Measurements from ENCODE around the gene SMAD2. TPM values are rescaled to one million over a fixed set of nuclear protein-coding genes. Genes with fewer than 3 reads are reported as not detected.

Gene SMAD2
- total RNA-seq, 1 experiment from 2014 or later = 121 TPM

GRCh38 chr18:47817017-47817794, 113.3 kb downstream of the SMAD2 start:
- no peak overlapping the region for H2BK5ac ChIP-seq (ENCODE audit: insufficient read length, low read length)
- no peak overlapping the region for H4K8ac ChIP-seq (replicated peaks; ENCODE audit: insufficient read length, low read depth, low read length)
- no peak overlapping the region for H3K9ac ChIP-seq (ENCODE audit: extremely low read depth, insufficient read length, low read length)
- Mint-ChIP-seq H3K4me1 (peaks cover 34 to 38% of the 10 kb centered on the region in 2 experiments), H3K27ac (peak overlapping the region; percentile 50 to 98 (median 95)), H3K9me3 (0 out of 5 replicates have a peak, but pooled peaks cover 0 to 1% of the 10 kb centered on the region in 2 experiments), H3K36me3 (ENCODE audit: insufficient read depth in 1 of 3, low read depth in 3 of 3) (peaks cover 4 to 12% (median 6%) of the 10 kb centered on the region in 3 experiments; a peak in 4 of 7 replicates), H3K4me3 (peak overlapping the region in 1 of 2 experiments; percentile 52; a peak in 2 of 5 replicates), H3K27me3 (ENCODE audit: low read depth) (no peaks in the 10 kb centered on the region)
- H2BK120ac ChIP-seq (ENCODE audit: low read depth, low read length, poor library complexity, severe bottlenecking) = no peak overlapping the region
- no peak overlapping the region for H3K18ac ChIP-seq (ENCODE audit: insufficient read length, low read depth, low read length)
- H3K79me1 ChIP-seq (ENCODE audit: insufficient read depth, low read depth, low read length, poor library complexity, severe bottlenecking) = no peaks in the 10 kb centered on the region
- no peak overlapping the region for H2AK5ac ChIP-seq (ENCODE audit: insufficient read length, low read length)
- no peaks in the 10 kb centered on the region for H4K20me1 ChIP-seq (ENCODE audit: control insufficient read depth, insufficient read depth, insufficient read length)
- H2BK15ac ChIP-seq (ENCODE audit: low read depth, low read length) = no peak overlapping the region
- no peak overlapping the region for H3K23ac ChIP-seq (ENCODE audit: insufficient read length, low read depth, low read length)
- no peak overlapping the region for H3T11ph ChIP-seq (ENCODE audit: low read length)
- H3K4me2 ChIP-seq (ENCODE audit: insufficient read depth, insufficient read length, low read length) = peak overlapping the region; percentile 26
- WGBS (ENCODE audit: extremely low coverage, insufficient read length, low lambda C conversion rate) = no CpG with 5 or more reads among the region's 9 CpGs
- H2BK20ac ChIP-seq (ENCODE audit: low read depth, low read length, poor library complexity, severe bottlenecking) = no peak overlapping the region
- no peak overlapping the region for H4K5ac ChIP-seq (ENCODE audit: insufficient read length, low read depth, low read length)
- no peak overlapping the region; the same call in 1 of the 2 replicates for H3K4ac ChIP-seq (ENCODE audit: low read depth, low read length)
- H3K14ac ChIP-seq (ENCODE audit: insufficient read depth, low read length) = no peak overlapping the region
- no peak overlapping the region for H2AFZ ChIP-seq (ENCODE audit: low read length)
- no peak for DNase-seq
- H3K27me3 ChIP-seq (ENCODE audit: insufficient read depth, low read length) = no peaks in the 10 kb centered on the region
- no peaks in the 10 kb centered on the region for H3K23me2 ChIP-seq (ENCODE audit: insufficient read length, low read depth, low read length, poor library complexity, severe bottlenecking)
- peaks cover 12% of the 10 kb centered on the region for H3K4me1 ChIP-seq (ENCODE audit: insufficient read depth, low read length)
- no peak for TF ChIP-seq CTCF (conservative IDR thresholded peaks at IDR 0.05)
- no peak overlapping the region for H4K91ac ChIP-seq (ENCODE audit: insufficient read length, low read depth, low read length)
- H2BK12ac ChIP-seq (ENCODE audit: insufficient read length, low read depth, low read length) = no peak overlapping the region
- H3K56ac ChIP-seq (ENCODE audit: insufficient read length, low read depth, low read length) = no peak overlapping the region
- H3K9me3 ChIP-seq (ENCODE audit: control insufficient read depth, low read depth, low read length) = no peaks in the 10 kb centered on the region
- H3K79me2 ChIP-seq (ENCODE audit: insufficient read depth, low read length) = no peaks in the 10 kb centered on the region
- H3K27ac ChIP-seq (ENCODE audit: insufficient read length, low read depth, low read length) = peak overlapping the region; percentile 86

Data from H9 (cell line).